ENCODE results near the gene PLA1A.
"Not testable (repeated sequence)": the region's sequence is repeated elsewhere in the genome, so short reads cannot be mapped to it uniquely, and the experiment has no call there.

- TF ChIP-seq, protein P1, sequence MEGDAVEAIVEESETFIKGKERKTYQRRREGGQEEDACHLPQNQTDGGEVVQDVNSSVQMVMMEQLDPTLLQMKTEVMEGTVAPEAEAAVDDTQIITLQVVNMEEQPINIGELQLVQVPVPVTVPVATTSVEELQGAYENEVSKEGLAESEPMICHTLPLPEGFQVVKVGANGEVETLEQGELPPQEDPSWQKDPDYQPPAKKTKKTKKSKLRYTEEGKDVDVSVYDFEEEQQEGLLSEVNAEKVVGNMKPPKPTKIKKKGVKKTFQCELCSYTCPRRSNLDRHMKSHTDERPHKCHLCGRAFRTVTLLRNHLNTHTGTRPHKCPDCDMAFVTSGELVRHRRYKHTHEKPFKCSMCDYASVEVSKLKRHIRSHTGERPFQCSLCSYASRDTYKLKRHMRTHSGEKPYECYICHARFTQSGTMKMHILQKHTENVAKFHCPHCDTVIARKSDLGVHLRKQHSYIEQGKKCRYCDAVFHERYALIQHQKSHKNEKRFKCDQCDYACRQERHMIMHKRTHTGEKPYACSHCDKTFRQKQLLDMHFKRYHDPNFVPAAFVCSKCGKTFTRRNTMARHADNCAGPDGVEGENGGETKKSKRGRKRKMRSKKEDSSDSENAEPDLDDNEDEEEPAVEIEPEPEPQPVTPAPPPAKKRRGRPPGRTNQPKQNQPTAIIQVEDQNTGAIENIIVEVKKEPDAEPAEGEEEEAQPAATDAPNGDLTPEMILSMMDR (IDR thresholded peaks at IDR 0.05): not testable (repeated sequence)
- not testable (repeated sequence) for TF ChIP-seq POLR2A (IDR thresholded peaks at IDR 0.05)
Observed at GRCh38 chr3:119552928-119553327, 44.8 kb upstream of the PLA1A start.
